ENCODE data around the gene MID1IP1. TPM values are rescaled to one million over a fixed set of nuclear protein-coding genes. Genes with fewer than 3 reads are reported as not detected.

Gene MID1IP1
- total and polyA plus RNA-seq, 2 donors (not counting 1 experiment from before 2014, with no cell fraction given) = 25.7 to 132 TPM

GRCh38 chrX:38770152-38770551 is 31.1 kb upstream of the MID1IP1 start:
- Histone ChIP-seq H3K27ac (ENCODE audit: insufficient read depth, low read length) (no peak overlapping the region), H3K4me2 (ENCODE audit: extremely low read depth, insufficient read depth, low read length) (no peak overlapping the region), H2AFZ (ENCODE audit: low read length) (no peak overlapping the region), H3K36me3 (ENCODE audit: control insufficient read depth, insufficient read depth, low read length) (no peaks in the 10 kb centered on the region), H3K9me3 (ENCODE audit: control insufficient read depth, insufficient read depth, low read depth, low read length) (no peaks in the 10 kb centered on the region), H3K79me2 (ENCODE audit: control insufficient read depth, insufficient read depth, low read length) (no peaks in the 10 kb centered on the region), H3K4me3 (replicated peaks in 1 of 4; ENCODE audit: control extremely low read depth in 1 of 4, insufficient read depth in 1 of 4, low read depth in 3 of 4, low read length in 4 of 4) (no peak overlapping the region), H3K9ac (ENCODE audit: insufficient read depth, low read length) (no peak overlapping the region), H3K27me3 (ENCODE audit: control insufficient read depth, insufficient read depth, low read length) (no peaks in the 10 kb centered on the region), H3K4me1 (ENCODE audit: control insufficient read depth, extremely low read depth, insufficient read depth, low read length) (no peaks in the 10 kb centered on the region), H4K20me1 (ENCODE audit: control insufficient read depth, extremely low read depth, insufficient read depth, low read length) (no peaks in the 10 kb centered on the region)
- DNase-seq (ENCODE audit: low read depth in 2 of 2) = no peak
- TF ChIP-seq CTCF (conservative IDR thresholded peaks at IDR 0.05 in 1 of 2, IDR thresholded peaks at IDR 0.05 in 1 of 2; ENCODE audit: low read depth in 1 of 2, low read length in 2 of 2) = no peak
- TF ChIP-seq EZH2 (IDR thresholded peaks at IDR 0.05; ENCODE audit: low read length, missing control alignments) = no peak

GRCh38 chrX:38774249-38774648 is 27.0 kb upstream of the MID1IP1 start:
- Histone ChIP-seq H3K79me2 (ENCODE audit: control insufficient read depth, insufficient read depth, low read length) (no peaks in the 10 kb centered on the region), H3K9me3 (ENCODE audit: control insufficient read depth, insufficient read depth, low read depth, low read length) (no peaks in the 10 kb centered on the region), H2AFZ (ENCODE audit: low read length) (no peak overlapping the region), H3K27ac (ENCODE audit: insufficient read depth, low read length) (no peak overlapping the region), H3K4me1 (ENCODE audit: control insufficient read depth, extremely low read depth, insufficient read depth, low read length) (no peaks in the 10 kb centered on the region), H3K4me3 (replicated peaks in 1 of 4; ENCODE audit: control extremely low read depth in 1 of 4, insufficient read depth in 1 of 4, low read depth in 3 of 4, low read length in 4 of 4) (no peak overlapping the region), H3K27me3 (ENCODE audit: control insufficient read depth, insufficient read depth, low read length) (no peaks in the 10 kb centered on the region), H4K20me1 (ENCODE audit: control insufficient read depth, extremely low read depth, insufficient read depth, low read length) (no peaks in the 10 kb centered on the region), H3K9ac (ENCODE audit: insufficient read depth, low read length) (no peak overlapping the region), H3K36me3 (ENCODE audit: control insufficient read depth, insufficient read depth, low read length) (no peaks in the 10 kb centered on the region), H3K4me2 (ENCODE audit: extremely low read depth, insufficient read depth, low read length) (no peak overlapping the region)
- TF ChIP-seq EZH2 (IDR thresholded peaks at IDR 0.05; ENCODE audit: low read length, missing control alignments) = no peak
- TF ChIP-seq CTCF (conservative IDR thresholded peaks at IDR 0.05 in 1 of 2, IDR thresholded peaks at IDR 0.05 in 1 of 2; ENCODE audit: low read depth in 1 of 2, low read length in 2 of 2) = no peak
- peak in 1 of 2 donors; percentile 37 for DNase-seq (ENCODE audit: low read depth in 2 of 2)

GRCh38 chrX:38796946-38797345 is 4.3 kb upstream of the MID1IP1 start:
- H2AFZ ChIP-seq (ENCODE audit: low read length) = no peak overlapping the region
- no peaks in the 10 kb centered on the region for H4K20me1 ChIP-seq (ENCODE audit: control insufficient read depth, extremely low read depth, insufficient read depth, low read length)
- DNase-seq (ENCODE audit: low read depth in 2 of 2) = peak; percentile 48 to 71
- peaks cover 3% of the 10 kb centered on the region for H3K4me1 ChIP-seq (ENCODE audit: control insufficient read depth, extremely low read depth, insufficient read depth, low read length)
- H3K4me3 ChIP-seq (replicated peaks in 1 of 4; ENCODE audit: control extremely low read depth in 1 of 4, insufficient read depth in 1 of 4, low read depth in 3 of 4, low read length in 4 of 4) = no peak overlapping the region
- no peaks in the 10 kb centered on the region for H3K9me3 ChIP-seq (ENCODE audit: control insufficient read depth, insufficient read depth, low read depth, low read length)
- H3K79me2 ChIP-seq (ENCODE audit: control insufficient read depth, insufficient read depth, low read length) = peaks cover 2% of the 10 kb centered on the region
- no peaks in the 10 kb centered on the region for H3K36me3 ChIP-seq (ENCODE audit: control insufficient read depth, insufficient read depth, low read length)
- TF ChIP-seq CTCF (conservative IDR thresholded peaks at IDR 0.05 in 1 of 2, IDR thresholded peaks at IDR 0.05 in 1 of 2; ENCODE audit: low read depth in 1 of 2, low read length in 2 of 2) (no peak), EZH2 (IDR thresholded peaks at IDR 0.05; ENCODE audit: low read length, missing control alignments) (no peak)
- no peak overlapping the region for H3K4me2 ChIP-seq (ENCODE audit: extremely low read depth, insufficient read depth, low read length)
- no peak overlapping the region for H3K27ac ChIP-seq (ENCODE audit: insufficient read depth, low read length)
- H3K27me3 ChIP-seq (ENCODE audit: control insufficient read depth, insufficient read depth, low read length) = no peaks in the 10 kb centered on the region
- H3K9ac ChIP-seq (ENCODE audit: insufficient read depth, low read length) = no peak overlapping the region

Data from fibroblast of lung (primary cell).